Naive B cell (primary cell): Measurements from ENCODE around the gene IL2RA. TPM values are rescaled to one million over a fixed set of nuclear protein-coding genes. Genes with fewer than 3 reads are reported as not detected.
"Not testable (repeated sequence)": the region's sequence is repeated elsewhere in the genome, so short reads cannot be mapped to it uniquely, and the experiment has no call there.

ENCODE experiments used
- ATAC-seq, 2 donors: fragments of 150-1000 bp; cut with Tn5 transposase; 2 replicates each; pipeline ENCODE4 v1.10.0; 2021; ENCODE audit warnings: low read depth in 2 of 2, mild to moderate bottlenecking in 2 of 2, moderate library complexity in 2 of 2
- DNase-seq: peaks from one replicate; pipeline ENCODE4 v3.0.0; 2022
- H3K27ac Mint-ChIP-seq, 6 donors: one replicate each; pipeline ENCODE4 v1.8.0; 2020 to 2022; ENCODE audit warnings: mild to moderate bottlenecking in 6 of 6, mixed read lengths in 6 of 6, moderate library complexity in 5 of 6, inconsistent platforms in 2 of 6
- H3K27me3 Mint-ChIP-seq, 3 donors: one replicate each; pipeline ENCODE4 v1.8.0; 2021 to 2022; ENCODE audit warnings: mixed read lengths in 3 of 3, mild to moderate bottlenecking in 1 of 3
- H3K36me3 Mint-ChIP-seq, 2 donors: one replicate each; pipeline ENCODE4 v1.8.0; 2020 to 2022; ENCODE audit warnings: mixed read lengths in 2 of 2, inconsistent platforms in 1 of 2, mild to moderate bottlenecking in 1 of 2
- H3K4me1 Mint-ChIP-seq, 3 donors: one replicate each; pipeline ENCODE4 v1.8.0; 2020 to 2022; ENCODE audit warnings: mixed read lengths in 3 of 3, inconsistent platforms in 1 of 3, mild to moderate bottlenecking in 1 of 3, moderate library complexity in 1 of 3
- H3K4me3 Mint-ChIP-seq, 8 donors: one replicate each; pipeline ENCODE4 v1.8.0; 2020 to 2022; ENCODE audit warnings: mild to moderate bottlenecking in 8 of 8, mixed read lengths in 8 of 8, moderate library complexity in 8 of 8, inconsistent platforms in 2 of 8
- H3K9me3 Mint-ChIP-seq, 7 donors: one replicate each; pipeline ENCODE4 v1.8.0; 2020 to 2022; ENCODE audit warnings: mixed read lengths in 7 of 7, mild to moderate bottlenecking in 5 of 7, inconsistent platforms in 2 of 7, moderate library complexity in 1 of 7
- polyA plus RNA-seq, 6 donors: library from polyadenylated mRNA; unstranded; fragments of 300-500 nt; fragmentation: Illumina TruSeq; gene quantifications; one replicate each; pipeline ENCODE4 v1.2.3, GENCODE V29; 2021; ENCODE audit warnings: low read depth in 6 of 6

Gene IL2RA
- polyA plus RNA-seq, 6 donors from 2014 or later: 1.8 to 9.2 (median 4.7) TPM

- Mint-ChIP-seq H3K36me3 (peaks cover 0 to 7% of the 10 kb centered on the region in 2 donors), H3K27ac (no peak overlapping the region), H3K4me3 (no peak overlapping the region), H3K27me3 (peaks cover 0 to 7% (median 4%) of the 10 kb centered on the region in 3 donors), H3K9me3 (peaks cover 0 to 18% (median 9%) of the 10 kb centered on the region in 7 donors), H3K4me1 (peaks cover 0 to 3% (median 3%) of the 10 kb centered on the region in 3 donors)
- DNase-seq: no peak
- ATAC-seq: no peak
These were observed 53.5 kb downstream of the IL2RA start for GRCh38 chr10:6008497-6009142.

GRCh38 chr10:6006991-6007390, 55.2 kb downstream of the IL2RA start:
- Mint-ChIP-seq H3K27ac (peak overlapping the region in 1 of 6 donors; percentile 16), H3K4me1 (peaks cover 0 to 3% (median 0%) of the 10 kb centered on the region in 3 donors), H3K27me3 (peaks cover 0 to 7% (median 6%) of the 10 kb centered on the region in 3 donors), H3K36me3 (peaks cover 0 to 6% of the 10 kb centered on the region in 2 donors), H3K9me3 (peaks cover 0 to 18% (median 9%) of the 10 kb centered on the region in 7 donors), H3K4me3 (no peak overlapping the region)
- ATAC-seq: no peak
- no peak for DNase-seq

GRCh38 chr10:6006546-6006945, 55.6 kb downstream of the IL2RA start:
- peaks cover 0 to 1% of the 10 kb centered on the region in 2 donors for H3K36me3 Mint-ChIP-seq
- peaks cover 0 to 7% (median 4%) of the 10 kb centered on the region in 3 donors for H3K27me3 Mint-ChIP-seq
- H3K4me3 Mint-ChIP-seq: no peak overlapping the region
- peaks cover 0 to 18% (median 9%) of the 10 kb centered on the region in 7 donors for H3K9me3 Mint-ChIP-seq
- peak overlapping the region in 1 of 6 donors; percentile 16 for H3K27ac Mint-ChIP-seq
- peaks cover 0 to 3% (median 0%) of the 10 kb centered on the region in 3 donors for H3K4me1 Mint-ChIP-seq
- DNase-seq (no peak), ATAC-seq (no peak)

GRCh38 chr10:6005856-6006395, 56.2 kb downstream of the IL2RA start:
- DNase-seq (no peak), ATAC-seq (no peak)
- H3K4me3 Mint-ChIP-seq: no peak overlapping the region
- H3K27ac Mint-ChIP-seq: no peak overlapping the region
- no peaks in the 10 kb centered on the region for H3K36me3 Mint-ChIP-seq
- peaks cover 0 to 7% (median 4%) of the 10 kb centered on the region in 3 donors for H3K27me3 Mint-ChIP-seq
- H3K4me1 Mint-ChIP-seq: peaks cover 0 to 3% (median 0%) of the 10 kb centered on the region in 3 donors
- peaks cover 0 to 18% (median 9%) of the 10 kb centered on the region in 7 donors for H3K9me3 Mint-ChIP-seq

GRCh38 chr10:6005161-6005804, 56.9 kb downstream of the IL2RA start:
- Mint-ChIP-seq H3K27ac (peak overlapping the region in 1 of 6 donors; percentile 39), H3K9me3 (peaks cover 0 to 18% (median 9%) of the 10 kb centered on the region in 7 donors)
- not testable (repeated sequence) for H3K4me3 Mint-ChIP-seq, H3K4me1 Mint-ChIP-seq, H3K27me3 Mint-ChIP-seq, ATAC-seq, H3K36me3 Mint-ChIP-seq, DNase-seq

GRCh38 chr10:6002809-6003510, 59.2 kb downstream of the IL2RA start:
- DNase-seq (no peak), ATAC-seq (no peak)
- Mint-ChIP-seq H3K27me3 (peaks cover 4 to 12% (median 11%) of the 10 kb centered on the region in 3 donors), H3K4me1 (peaks cover 0 to 3% (median 0%) of the 10 kb centered on the region in 3 donors), H3K9me3 (peaks cover 0 to 15% (median 7%) of the 10 kb centered on the region in 7 donors), H3K4me3 (no peak overlapping the region), H3K27ac (no peak overlapping the region), H3K36me3 (no peaks in the 10 kb centered on the region)

- DNase-seq: no peak
- Mint-ChIP-seq H3K4me3 (no peak overlapping the region), H3K27ac (no peak overlapping the region), H3K4me1 (no peaks in the 10 kb centered on the region), H3K9me3 (no peaks in the 10 kb centered on the region), H3K36me3 (no peaks in the 10 kb centered on the region), H3K27me3 (peaks cover 4 to 11% (median 5%) of the 10 kb centered on the region in 3 donors)
- no peak for ATAC-seq
These were observed 62.6 kb downstream of the IL2RA start for GRCh38 chr10:5999440-6000165.

- H3K36me3 Mint-ChIP-seq: peaks cover 0 to 8% of the 10 kb centered on the region in 2 donors
- H3K4me1 Mint-ChIP-seq: no peaks in the 10 kb centered on the region
- peaks cover under 1 to 22% (median 7%) of the 10 kb centered on the region in 7 donors for H3K9me3 Mint-ChIP-seq
These were observed 65.5 kb downstream of the IL2RA start for GRCh38 chr10:5996696-5997095.

GRCh38 chr10:5992398-5992797, 69.8 kb downstream of the IL2RA start:
- Mint-ChIP-seq H3K27me3 (peaks cover 0 to 12% (median 0%) of the 10 kb centered on the region in 3 donors), H3K4me3 (no peak overlapping the region), H3K27ac (no peak overlapping the region), H3K36me3 (peaks cover 4 to 8% of the 10 kb centered on the region in 2 donors), H3K9me3 (peaks cover 5 to 30% (median 16%) of the 10 kb centered on the region in 7 donors), H3K4me1 (peaks cover 9 to 11% (median 9%) of the 10 kb centered on the region in 3 donors)
- DNase-seq (no peak), ATAC-seq (no peak)

More at GRCh38 chr10:5996696-5997095, 65.5 kb downstream of the IL2RA start:
- peaks cover 0 to 17% (median 11%) of the 10 kb centered on the region in 3 donors for H3K27me3 Mint-ChIP-seq
- no peak for DNase-seq
- H3K27ac Mint-ChIP-seq: no peak overlapping the region
- H3K4me3 Mint-ChIP-seq: no peak overlapping the region
- no peak for ATAC-seq

- no peak overlapping the region for H3K27ac Mint-ChIP-seq
- H3K4me3 Mint-ChIP-seq: no peak overlapping the region
- no peak for ATAC-seq
- peaks cover 0 to 12% (median 0%) of the 10 kb centered on the region in 3 donors for H3K27me3 Mint-ChIP-seq
- no peak for DNase-seq
- peaks cover 10 to 11% (median 10%) of the 10 kb centered on the region in 3 donors for H3K4me1 Mint-ChIP-seq
- H3K9me3 Mint-ChIP-seq: peaks cover 5 to 30% (median 16%) of the 10 kb centered on the region in 7 donors
- peaks cover 4 to 8% of the 10 kb centered on the region in 2 donors for H3K36me3 Mint-ChIP-seq
These were observed 70.5 kb downstream of the IL2RA start for GRCh38 chr10:5991708-5992107.

- Mint-ChIP-seq H3K36me3 (peaks cover 4 to 8% of the 10 kb centered on the region in 2 donors), H3K4me1 (peaks cover 10 to 11% (median 10%) of the 10 kb centered on the region in 3 donors), H3K27me3 (peaks cover 0 to 12% (median 0%) of the 10 kb centered on the region in 3 donors), H3K4me3 (no peak overlapping the region), H3K27ac (no peak overlapping the region), H3K9me3 (peaks cover 5 to 30% (median 16%) of the 10 kb centered on the region in 7 donors)
- DNase-seq: no peak
- no peak for ATAC-seq
These were observed 72.4 kb downstream of the IL2RA start for GRCh38 chr10:5989756-5990155.

- Mint-ChIP-seq H3K4me1 (peaks cover 10 to 11% (median 10%) of the 10 kb centered on the region in 3 donors), H3K9me3 (peaks cover 5 to 20% (median 13%) of the 10 kb centered on the region in 7 donors), H3K27me3 (peaks cover 0 to 20% (median 7%) of the 10 kb centered on the region in 3 donors), H3K36me3 (peaks cover 4 to 8% of the 10 kb centered on the region in 2 donors), H3K4me3 (no peak overlapping the region), H3K27ac (peak overlapping the region in 4 of 6 donors; percentile 34 to 62 (median 57))
- no peak for DNase-seq
- ATAC-seq: no peak
These were observed 73.7 kb downstream of the IL2RA start for GRCh38 chr10:5988336-5988920.
